Measurements from ENCODE around the gene OMA1. TPM values are rescaled to one million over a fixed set of nuclear protein-coding genes. Genes with fewer than 3 reads are reported as not detected.
"Not testable (repeated sequence)": the region's sequence is repeated elsewhere in the genome, so short reads cannot be mapped to it uniquely, and the experiment has no call there.

The OMA1 gene
- 30.2 and 34.3 TPM in 2 replicates for total RNA-seq (2014; rRNA removed; shearing (Covaris generic))

GRCh38 chr1:58546520-58547308 is at the start of gene OMA1:
Gene OMA1, minus strand, starts transcription at chr1:58546726. Its CDS starts 7,432 bp downstream, at chr1:58539294.
- DNase-seq (ENCODE audit: low read depth), result peak; percentile 99

- DNase-seq (ENCODE audit: low read depth), result no peak
Measured at GRCh38 chr1:58594546-58594945, 48.0 kb upstream of the OMA1 start.

GRCh38 chr1:58592522-58593134 is 46.1 kb upstream of the OMA1 start:
- DNase-seq (ENCODE audit: low read depth), result peak; percentile 96

- no peak for DNase-seq (ENCODE audit: low read depth)
Measured at GRCh38 chr1:58591806-58592205, 45.3 kb upstream of the OMA1 start.

- no peak for DNase-seq (ENCODE audit: low read depth)
Measured at GRCh38 chr1:58590019-58590418, 43.5 kb upstream of the OMA1 start.

- DNase-seq (ENCODE audit: low read depth), result peak; percentile 46
Measured at GRCh38 chr1:58588396-58588795, 41.9 kb upstream of the OMA1 start.

- DNase-seq (ENCODE audit: low read depth), result no peak
Measured at GRCh38 chr1:58587667-58588066, 41.1 kb upstream of the OMA1 start.

- DNase-seq (ENCODE audit: low read depth), result peak; percentile 35
Measured at GRCh38 chr1:58586271-58586670, 39.7 kb upstream of the OMA1 start.

GRCh38 chr1:58585581-58586151 is 39.1 kb upstream of the OMA1 start:
- no peak for DNase-seq (ENCODE audit: low read depth)

GRCh38 chr1:58585166-58585565 is 38.6 kb upstream of the OMA1 start:
- no peak for DNase-seq (ENCODE audit: low read depth)

- DNase-seq (ENCODE audit: low read depth), result peak; percentile 98
Measured at GRCh38 chr1:58584082-58584895, 37.8 kb upstream of the OMA1 start.

- no peak for DNase-seq (ENCODE audit: low read depth)
Measured at GRCh38 chr1:58583496-58583895, 37.0 kb upstream of the OMA1 start.

- DNase-seq (ENCODE audit: low read depth), result not testable (repeated sequence)
Measured at GRCh38 chr1:58582143-58582542, 35.6 kb upstream of the OMA1 start.

GRCh38 chr1:58581641-58582040 is 35.1 kb upstream of the OMA1 start:
- no peak for DNase-seq (ENCODE audit: low read depth)

GRCh38 chr1:58580186-58580585 is 33.7 kb upstream of the OMA1 start:
- no peak for DNase-seq (ENCODE audit: low read depth)

- no peak for DNase-seq (ENCODE audit: low read depth)
Measured at GRCh38 chr1:58577654-58578030, 31.1 kb upstream of the OMA1 start.

GRCh38 chr1:58576727-58577653 is 30.5 kb upstream of the OMA1 start, which contains the start of gene TACSTD2:
Gene TACSTD2, minus strand, starts transcription at chr1:58577252. Its CDS starts 96 bp downstream, at chr1:58577156.
- no peak for DNase-seq (ENCODE audit: low read depth)

GRCh38 chr1:58576325-58576726 is 29.8 kb upstream of the OMA1 start:
- DNase-seq (ENCODE audit: low read depth), result no peak

GRCh38 chr1:58575551-58576324 is 29.2 kb upstream of the OMA1 start:
- DNase-seq (ENCODE audit: low read depth), result no peak

GRCh38 chr1:58574816-58575215 is 28.3 kb upstream of the OMA1 start:
- no peak for DNase-seq (ENCODE audit: low read depth)
